ENCODE measurements around the gene CDC42. TPM values are rescaled to one million over a fixed set of nuclear protein-coding genes. Genes with fewer than 3 reads are reported as not detected.

CDC42 gene
- total and polyA plus RNA-seq, 9 of the 15 experiments (the other 6 are each of a cell fraction or from before 2014, with no cell fraction given) = 186 to 398 (median 325) TPM

- peak; percentile 80; the same call in 1 of the 2 replicates for TF ChIP-seq ZNF609 (CRISPR knock-in tag; IDR thresholded peaks at IDR 0.05; ENCODE audit: borderline replicate concordance)
- peak; percentile 73 for TF ChIP-seq BCOR (IDR thresholded peaks at IDR 0.05)
- TF ChIP-seq MAX (CRISPR knock-in tag; IDR thresholded peaks at IDR 0.05) = 0 out of 2 replicates have a peak, but pooled peaks have one; percentile 32
- 0 out of 2 replicates have a peak, but pooled peaks have one; percentile 22 for TF ChIP-seq DPF2 (IDR thresholded peaks at IDR 0.05)
- TF ChIP-seq CTBP1 (IDR thresholded peaks at IDR 0.05; ENCODE audit: borderline replicate concordance) = peak; percentile 24; the same call in 1 of the 2 replicates
- TF ChIP-seq GATAD2A (IDR thresholded peaks at IDR 0.05) = no peak
- peak; percentile 40; the same call in 1 of the 2 replicates for TF ChIP-seq TOE1 (IDR thresholded peaks at IDR 0.05; ENCODE audit: borderline replicate concordance)
- no peak for TF ChIP-seq TOE1 (CRISPR knock-in tag; IDR thresholded peaks at IDR 0.05; ENCODE audit: borderline replicate concordance, low read depth)
- TF ChIP-seq ZNF174 (CRISPR knock-in tag; IDR thresholded peaks at IDR 0.05) = no peak
- TF ChIP-seq STAG1 (CRISPR knock-in tag; IDR thresholded peaks at IDR 0.05; ENCODE audit: borderline replicate concordance) = no peak
- peak; percentile 42; the same call in 1 of the 2 replicates for TF ChIP-seq CREM (IDR thresholded peaks at IDR 0.05; ENCODE audit: low read depth)
- TF ChIP-seq PBX2 (CRISPR knock-in tag; IDR thresholded peaks at IDR 0.05; ENCODE audit: low read depth) = no peak
- peak; percentile 42 for TF ChIP-seq PBX2 (tag; conservative IDR thresholded peaks at IDR 0.05; ENCODE audit: low read depth)
- TF ChIP-seq EZH2 (IDR thresholded peaks at IDR 0.05; ENCODE audit: borderline replicate concordance, low read depth, low read length) = no peak
Observed at GRCh38 chr1:22024485-22025367, 27.8 kb upstream of the CDC42 start (continued).
